Loucy (cell line): Measurements from ENCODE around the gene PRXL2B.
"Not testable (repeated sequence)": the region's sequence is repeated elsewhere in the genome, so short reads cannot be mapped to it uniquely, and the experiment has no call there.

ENCODE experiments used
- H2AFZ ChIP-seq: fragments of 200-600 bp; sonication (generic); 2 replicates; pipeline ENCODE4 v1.6.0; 2016; ENCODE audit warnings: antibody characterized with exemption, mild to moderate bottlenecking, low read length, moderate library complexity
- H3F3A ChIP-seq: fragments of 200-600 bp; 2 replicates; pipeline ENCODE4 v1.6.0; 2016; ENCODE audit warnings: antibody characterized with exemption, low read depth, mild to moderate bottlenecking
- H3K27me3 ChIP-seq: fragments of 200-600 bp; sonication (generic); 2 replicates; pipeline ENCODE4 v1.6.1; 2014; ENCODE audit warnings: low read length, mild to moderate bottlenecking; ENCODE audit not compliant: insufficient read depth, poor library complexity, severe bottlenecking
- H3K36me3 ChIP-seq: fragments of 200-600 bp; sonication (generic); 2 replicates; pipeline ENCODE4 v1.6.1; 2016; ENCODE audit warnings: low read length; ENCODE audit not compliant: insufficient read depth
- H3K4me1 ChIP-seq: fragments of 200-600 bp; sonication (generic); 2 replicates; pipeline ENCODE4 v1.5.1; 2014; ENCODE audit warnings: low read length, mild to moderate bottlenecking; ENCODE audit not compliant: insufficient read depth, poor library complexity, severe bottlenecking
- H3K4me2 ChIP-seq: fragments of 200-600 bp; sonication (generic); 2 replicates; pipeline ENCODE4 v1.6.0; 2014; ENCODE audit warnings: antibody characterized with exemption, low read length, low read depth, mild to moderate bottlenecking; ENCODE audit not compliant: poor library complexity, severe bottlenecking
- H3K4me3 ChIP-seq: fragments of 200-600 bp; sonication (generic); 2 replicates; pipeline ENCODE4 v1.5.1; 2014; ENCODE audit warnings: low read length, mild to moderate bottlenecking, mixed read lengths; ENCODE audit not compliant: poor library complexity, severe bottlenecking
- H3K79me2 ChIP-seq: fragments of 200-600 bp; sonication (generic); 2 replicates; pipeline ENCODE4 v1.6.1; 2014; ENCODE audit warnings: low read length; ENCODE audit not compliant: insufficient read depth
- H3K9ac ChIP-seq: fragments of 200-600 bp; sonication (generic); 2 replicates; pipeline ENCODE4 v1.6.0; 2014; ENCODE audit warnings: mild to moderate bottlenecking, low read depth, low read length, moderate library complexity; ENCODE audit not compliant: poor library complexity, severe bottlenecking
- H3K9me2 ChIP-seq: fragments of 200-600 bp; sonication (generic); replicated peaks from 2 replicates; pipeline ENCODE4 v1.6.1; 2016; ENCODE audit warnings: low read depth, low read length, mixed read lengths
- H3K9me3 ChIP-seq: fragments of 200-600 bp; sonication (generic); 2 replicates; pipeline ENCODE4 v1.6.1; 2014; ENCODE audit warnings: mild to moderate bottlenecking, antibody characterized with exemption, low read length, low read depth; ENCODE audit not compliant: insufficient read depth
- H4K20me1 ChIP-seq: fragments of 200-600 bp; sonication (generic); 2 replicates; pipeline ENCODE4 v1.6.0; 2014; ENCODE audit warnings: antibody characterized with exemption, low read length, mild to moderate bottlenecking; ENCODE audit not compliant: insufficient read depth, poor library complexity, severe bottlenecking
- EZH2phosphoT487 ChIP-seq: fragments of 200-600 bp; IDR thresholded peaks from 2 replicates; pipeline ENCODE4 v1.6.1; 2018; ENCODE audit warnings: antibody characterized with exemption, mild to moderate bottlenecking, moderate library complexity, borderline replicate concordance
- TF ChIP-seq, protein P1 (sequence below): fragments of 200-600 bp; sonication (generic); conservative IDR thresholded peaks from 2 replicates; pipeline ENCODE4 v1.5.1; 2014; ENCODE audit warnings: mild to moderate bottlenecking, antibody characterized with exemption, low read length

PRXL2B gene

GRCh38 chr1:2569060-2569459, 17.5 kb upstream of the PRXL2B start:
- no peak overlapping the region for H3K4me3 ChIP-seq
- no peaks in the 10 kb centered on the region for H3K27me3 ChIP-seq
- no peaks in the 10 kb centered on the region for H3K36me3 ChIP-seq
- H3F3A ChIP-seq = no peaks in the 10 kb centered on the region
- H3K4me2 ChIP-seq = no peak overlapping the region
- H3K9me2 ChIP-seq = no peaks in the 10 kb centered on the region
- H2AFZ ChIP-seq = no peak overlapping the region
- no peaks in the 10 kb centered on the region; the same call in 1 of the 2 replicates for H3K9me3 ChIP-seq
- no peak overlapping the region for H3K9ac ChIP-seq
- TF ChIP-seq EZH2phosphoT487 = no peak
- TF ChIP-seq, protein P1, sequence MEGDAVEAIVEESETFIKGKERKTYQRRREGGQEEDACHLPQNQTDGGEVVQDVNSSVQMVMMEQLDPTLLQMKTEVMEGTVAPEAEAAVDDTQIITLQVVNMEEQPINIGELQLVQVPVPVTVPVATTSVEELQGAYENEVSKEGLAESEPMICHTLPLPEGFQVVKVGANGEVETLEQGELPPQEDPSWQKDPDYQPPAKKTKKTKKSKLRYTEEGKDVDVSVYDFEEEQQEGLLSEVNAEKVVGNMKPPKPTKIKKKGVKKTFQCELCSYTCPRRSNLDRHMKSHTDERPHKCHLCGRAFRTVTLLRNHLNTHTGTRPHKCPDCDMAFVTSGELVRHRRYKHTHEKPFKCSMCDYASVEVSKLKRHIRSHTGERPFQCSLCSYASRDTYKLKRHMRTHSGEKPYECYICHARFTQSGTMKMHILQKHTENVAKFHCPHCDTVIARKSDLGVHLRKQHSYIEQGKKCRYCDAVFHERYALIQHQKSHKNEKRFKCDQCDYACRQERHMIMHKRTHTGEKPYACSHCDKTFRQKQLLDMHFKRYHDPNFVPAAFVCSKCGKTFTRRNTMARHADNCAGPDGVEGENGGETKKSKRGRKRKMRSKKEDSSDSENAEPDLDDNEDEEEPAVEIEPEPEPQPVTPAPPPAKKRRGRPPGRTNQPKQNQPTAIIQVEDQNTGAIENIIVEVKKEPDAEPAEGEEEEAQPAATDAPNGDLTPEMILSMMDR = no peak
- H3K4me1 ChIP-seq = no peaks in the 10 kb centered on the region
- H4K20me1 ChIP-seq = no peaks in the 10 kb centered on the region
- H3K79me2 ChIP-seq = no peaks in the 10 kb centered on the region

GRCh38 chr1:2569703-2570102, 16.9 kb upstream of the PRXL2B start:
- not testable (repeated sequence) for H3K36me3 ChIP-seq, H3K4me2 ChIP-seq, H3K9me3 ChIP-seq, H2AFZ ChIP-seq, H4K20me1 ChIP-seq, H3F3A ChIP-seq, H3K9me2 ChIP-seq, H3K9ac ChIP-seq, H3K4me1 ChIP-seq, H3K4me3 ChIP-seq, H3K79me2 ChIP-seq, H3K27me3 ChIP-seq

GRCh38 chr1:2570332-2570731, 16.2 kb upstream of the PRXL2B start:
- Histone ChIP-seq H3K79me2 (no peaks in the 10 kb centered on the region), H2AFZ (no peak overlapping the region), H3K9me3 (no peaks in the 10 kb centered on the region; the same call in 1 of the 2 replicates), H3K4me2 (no peak overlapping the region), H3K9me2 (no peaks in the 10 kb centered on the region), H3K27me3 (no peaks in the 10 kb centered on the region), H3K9ac (no peak overlapping the region), H3K36me3 (no peaks in the 10 kb centered on the region), H3K4me3 (no peak overlapping the region), H3K4me1 (no peaks in the 10 kb centered on the region), H3F3A (no peaks in the 10 kb centered on the region), H4K20me1 (no peaks in the 10 kb centered on the region)
- TF ChIP-seq, protein P1 = no peak
- TF ChIP-seq EZH2phosphoT487 = no peak

GRCh38 chr1:2571348-2571747, 15.2 kb upstream of the PRXL2B start:
- H3K9ac ChIP-seq = no peak overlapping the region
- no peaks in the 10 kb centered on the region for H3F3A ChIP-seq
- no peaks in the 10 kb centered on the region for H3K79me2 ChIP-seq
- H2AFZ ChIP-seq = no peak overlapping the region
- no peaks in the 10 kb centered on the region for H3K27me3 ChIP-seq
- H3K4me1 ChIP-seq = no peaks in the 10 kb centered on the region
- TF ChIP-seq EZH2phosphoT487 = no peak
- TF ChIP-seq, protein P1 = no peak
- no peaks in the 10 kb centered on the region for H3K36me3 ChIP-seq
- no peaks in the 10 kb centered on the region for H4K20me1 ChIP-seq
- no peaks in the 10 kb centered on the region; the same call in 1 of the 2 replicates for H3K9me3 ChIP-seq
- H3K9me2 ChIP-seq = no peaks in the 10 kb centered on the region
- no peak overlapping the region for H3K4me3 ChIP-seq
- no peak overlapping the region for H3K4me2 ChIP-seq
